ENCODE results near the gene BHMT.

GRCh38 chr5:79062436-79062835 lies 49.2 kb upstream of the BHMT start:
- TF ChIP-seq CTCF (conservative IDR thresholded peaks at IDR 0.05) (no peak), ZFX (IDR thresholded peaks at IDR 0.05) (no peak)

Data from C4-2B (cell line).